ENCODE data around the gene TSHZ2. TPM values are rescaled to one million over a fixed set of nuclear protein-coding genes. Genes with fewer than 3 reads are reported as not detected.

The TSHZ2 gene
- total and polyA plus RNA-seq, 7 donors: 1.2 to 32.7 (median 14.0) TPM

DNA sequence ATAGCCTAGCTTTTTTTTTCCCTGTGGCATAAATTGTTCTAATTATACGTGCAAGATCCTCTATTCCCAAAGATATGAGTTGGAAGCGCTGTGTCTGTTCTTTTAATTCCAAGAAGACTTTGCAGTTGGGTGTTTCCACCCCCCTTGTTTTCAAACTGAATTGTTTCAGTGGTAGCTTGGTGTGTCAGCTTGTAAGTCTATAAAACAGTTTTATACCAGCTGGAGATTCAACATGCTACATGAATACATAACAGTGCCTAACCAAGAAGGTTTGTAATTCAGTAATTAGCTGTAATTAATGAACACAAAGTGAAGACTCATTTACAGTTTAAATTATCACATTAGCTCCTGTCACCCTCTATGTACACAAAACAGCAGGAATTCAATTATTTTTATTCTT is 467.5 kb downstream of the TSHZ2 start:
- H3K36me3 ChIP-seq: no peaks in the 10 kb centered on the region
- intact Hi-C loops (cut with DNase I): no loop called here
- no peaks in the 10 kb centered on the region for H3K27me3 ChIP-seq
- 77 to 82% methylated on average over 2 of the region's 2 CpGs for WGBS, 2 donors
- no peak overlapping the region for H3K4me3 ChIP-seq
- H3K27ac ChIP-seq: no peak overlapping the region
- TF ChIP-seq EP300 (IDR thresholded peaks at IDR 0.05): no peak
- no peak for TF ChIP-seq CTCF (IDR thresholded peaks at IDR 0.05)
- no peak for TF ChIP-seq POLR2AphosphoS5 (IDR thresholded peaks at IDR 0.05)
- no peak for TF ChIP-seq POLR2A (IDR thresholded peaks at IDR 0.05)
- no peaks in the 10 kb centered on the region for H3K9me3 ChIP-seq
- no peaks in the 10 kb centered on the region for H3K4me1 ChIP-seq
- no peak for DNase-seq

DNA sequence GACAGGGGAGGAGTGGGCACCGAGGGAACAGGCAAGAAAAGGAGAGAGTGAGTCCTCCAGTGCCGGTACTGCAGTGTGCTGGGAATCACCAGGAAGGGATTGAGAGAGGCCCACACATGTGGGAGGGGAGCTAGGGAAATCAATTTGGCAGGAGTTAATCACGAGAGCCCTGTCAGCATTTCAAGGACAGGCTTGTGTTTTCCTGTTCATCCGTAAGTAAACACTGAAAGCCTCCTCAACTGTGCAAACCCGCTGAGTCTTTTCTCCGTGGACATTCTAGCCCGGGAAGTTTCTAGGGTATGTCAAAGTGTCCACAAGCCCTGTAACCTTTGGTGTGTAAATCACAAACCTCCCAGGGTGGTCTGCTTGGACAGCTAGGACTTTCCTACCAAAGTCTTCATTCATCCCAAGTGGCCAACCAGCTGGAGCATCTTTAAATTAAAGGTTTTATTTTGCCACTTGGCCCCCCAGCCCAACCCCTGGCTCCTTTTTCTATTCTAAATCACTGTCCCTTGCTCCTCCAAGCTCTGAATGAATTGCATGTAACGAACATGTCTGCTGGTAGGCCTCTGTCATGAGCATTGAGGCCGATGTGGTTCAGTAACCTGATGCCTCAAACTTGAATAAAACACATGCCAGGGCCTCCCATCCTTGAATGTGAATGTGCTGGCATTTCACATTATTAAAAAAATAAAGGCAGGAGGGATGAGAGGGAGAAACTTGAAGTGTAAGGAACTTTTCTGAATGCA is 472.4 kb downstream of the TSHZ2 start:
- H3K9me3 ChIP-seq: peaks cover 0 to 3% (median 2%) of the 10 kb centered on the region in 4 donors
- intact Hi-C loops (cut with DNase I): no loop called here
- no peaks in the 10 kb centered on the region for H3K36me3 ChIP-seq
- H3K4me1 ChIP-seq: peaks cover 0 to 4% (median 0%) of the 10 kb centered on the region in 4 donors
- TF ChIP-seq EP300 (IDR thresholded peaks at IDR 0.05) (no peak), CTCF (IDR thresholded peaks at IDR 0.05) (no peak), POLR2A (IDR thresholded peaks at IDR 0.05) (no peak), POLR2AphosphoS5 (IDR thresholded peaks at IDR 0.05) (no peak)
- H3K27me3 ChIP-seq: no peaks in the 10 kb centered on the region
- 56 to 62% methylated on average over 9 of the region's 9 CpGs for WGBS, 2 donors
- no peak for DNase-seq
- H3K27ac ChIP-seq: no peak overlapping the region
- no peak overlapping the region for H3K4me3 ChIP-seq

GRCh38 chr20:53445321-53445731 is 473.2 kb downstream of the TSHZ2 start:
- Histone ChIP-seq H3K4me1 (peaks cover 0 to 4% (median 0%) of the 10 kb centered on the region in 4 donors), H3K27ac (no peak overlapping the region), H3K4me3 (no peak overlapping the region), H3K27me3 (no peaks in the 10 kb centered on the region), H3K36me3 (no peaks in the 10 kb centered on the region), H3K9me3 (peaks cover 0 to 5% (median 2%) of the 10 kb centered on the region in 4 donors)
- WGBS, 2 donors: 75 to 77% methylated on average over 6 of the region's 6 CpGs
- TF ChIP-seq CTCF (IDR thresholded peaks at IDR 0.05) (no peak), POLR2A (IDR thresholded peaks at IDR 0.05) (no peak), EP300 (IDR thresholded peaks at IDR 0.05) (no peak), POLR2AphosphoS5 (IDR thresholded peaks at IDR 0.05) (no peak)
- intact Hi-C loops (cut with DNase I): no loop called here
- no peak for DNase-seq

- WGBS, 2 donors: 85 to 88% methylated on average over 7 of the region's 7 CpGs
- H3K27ac ChIP-seq: no peak overlapping the region
- TF ChIP-seq CTCF (IDR thresholded peaks at IDR 0.05) (no peak), POLR2AphosphoS5 (IDR thresholded peaks at IDR 0.05) (no peak), POLR2A (IDR thresholded peaks at IDR 0.05) (no peak), EP300 (IDR thresholded peaks at IDR 0.05) (no peak)
Measured at GRCh38 chr20:53445932-53446331, 473.8 kb downstream of the TSHZ2 start.

More at GRCh38 chr20:53445932-53446331, 473.8 kb downstream of the TSHZ2 start:
- Histone ChIP-seq H3K4me1 (peaks cover 0 to 4% (median 0%) of the 10 kb centered on the region in 4 donors), H3K9me3 (peaks cover 0 to 6% (median 3%) of the 10 kb centered on the region in 4 donors), H3K27me3 (no peaks in the 10 kb centered on the region), H3K36me3 (no peaks in the 10 kb centered on the region), H3K4me3 (no peak overlapping the region)
- no peak for DNase-seq
- intact Hi-C loops (cut with DNase I): no loop called here
